Stimulated activated CD4-positive, alpha-beta T cell treated with anti-CD3 and anti-CD28 coated beads, Interleukin-1b, Interleukin-23, amount 100 ng/mL, for 1 hour (primary cell): ENCODE data around the gene WDFY4.

Experiments used
- DNase-seq, 2 donors: peaks; one replicate each; pipeline ENCODE4 v3.0.0-alpha.2; 2020; ENCODE audit warnings: low read depth in 2 of 2

The WDFY4 gene

DNA sequence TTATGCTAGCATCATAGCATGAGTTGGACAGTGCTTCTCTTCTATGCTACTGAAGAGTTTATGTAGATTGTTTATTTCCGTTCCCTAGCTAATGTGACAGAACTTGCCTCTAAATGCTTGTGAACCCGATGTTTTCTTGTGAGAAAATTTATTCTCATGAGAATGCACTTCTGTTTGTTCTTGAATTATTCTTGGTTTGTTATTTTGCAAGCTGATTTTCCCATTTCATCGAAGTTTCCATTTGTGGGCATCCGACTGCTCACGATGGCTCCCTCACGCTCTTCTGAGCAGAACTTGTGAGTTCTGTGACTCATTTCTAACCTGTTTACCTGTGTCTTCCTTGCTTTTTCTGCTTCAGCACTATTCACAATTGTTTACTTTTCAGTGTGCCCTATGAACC lies 59.9 kb downstream of the WDFY4 start:
- DNase-seq, result no peak

- DNase-seq, result no peak
These were observed 61.1 kb downstream of the WDFY4 start for GRCh38 chr10:48745662-48746245.

- no peak for DNase-seq
These were observed 63.9 kb downstream of the WDFY4 start for GRCh38 chr10:48748573-48748972.

- no peak for DNase-seq
These were observed 64.6 kb downstream of the WDFY4 start for GRCh38 chr10:48749254-48749787.

- no peak for DNase-seq
These were observed 65.3 kb downstream of the WDFY4 start for GRCh38 chr10:48750019-48750418.

- DNase-seq, result no peak
These were observed 66.3 kb downstream of the WDFY4 start for GRCh38 chr10:48750991-48751390.

DNA sequence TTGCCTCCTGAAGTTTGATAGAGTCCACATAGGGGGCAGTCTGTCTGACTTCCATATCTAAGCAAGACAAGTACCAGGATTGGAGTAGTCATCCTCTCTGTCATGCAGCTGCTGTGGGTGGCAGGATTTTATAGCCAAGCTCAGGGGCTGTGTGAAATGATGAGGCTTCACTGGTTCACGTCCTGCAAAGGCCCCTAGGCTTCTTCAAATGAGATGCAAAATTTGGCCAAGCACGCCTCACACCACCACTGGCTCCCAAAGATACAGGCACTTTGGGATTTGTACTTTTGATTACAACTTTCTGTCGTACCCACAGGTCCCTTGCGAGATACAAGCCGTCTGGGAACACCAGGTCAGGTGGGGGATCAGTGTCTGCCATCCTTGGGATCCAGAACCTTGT lies 67.1 kb downstream of the WDFY4 start:
- no peak for DNase-seq

- DNase-seq, result no peak
These were observed 73.7 kb downstream of the WDFY4 start for GRCh38 chr10:48758411-48758810.

DNA sequence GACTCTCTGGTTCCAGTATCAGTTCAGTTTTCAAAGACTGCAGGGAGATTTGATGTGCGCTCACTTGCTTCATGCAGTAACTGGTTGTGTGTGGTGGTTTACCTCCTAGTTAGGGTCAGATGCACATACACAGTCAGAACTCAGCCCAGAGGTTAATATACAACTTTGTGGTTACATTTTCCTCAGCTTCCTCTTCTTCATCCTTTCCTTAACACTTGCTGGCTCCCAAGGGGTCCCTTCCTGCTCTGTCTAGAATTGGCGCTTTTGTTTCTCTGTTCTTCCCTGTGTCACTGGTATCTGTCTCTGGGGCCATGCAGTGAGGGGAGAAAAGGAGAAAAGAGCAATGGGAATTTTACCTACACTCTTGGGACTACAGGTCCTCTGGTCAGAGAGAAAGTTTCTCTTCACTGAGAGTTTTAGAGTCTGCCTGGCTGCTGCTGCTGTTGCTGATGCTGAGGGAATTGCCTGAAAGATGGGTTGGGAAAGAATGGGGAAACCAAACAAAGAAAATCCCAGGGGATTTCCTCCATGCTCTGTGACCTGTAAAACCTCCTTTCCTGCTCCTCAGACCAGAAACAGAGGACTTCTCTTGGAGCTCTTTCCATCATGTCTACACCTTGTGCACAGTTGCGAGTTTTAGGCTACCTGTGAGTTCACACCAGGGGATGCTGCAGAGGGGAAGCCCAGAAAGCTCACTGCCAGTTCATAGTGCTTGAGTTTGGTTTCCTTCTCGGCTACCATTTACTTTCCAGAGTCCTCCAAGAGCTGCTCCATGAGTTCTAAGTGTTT lies 74.6 kb downstream of the WDFY4 start:
- no peak for DNase-seq

GRCh38 chr10:48760983-48761382 lies 76.3 kb downstream of the WDFY4 start:
- no peak for DNase-seq

- no peak for DNase-seq
These were observed 77.7 kb downstream of the WDFY4 start for GRCh38 chr10:48762064-48763042.

- no peak for DNase-seq
These were observed 78.8 kb downstream of the WDFY4 start for GRCh38 chr10:48763403-48763965.

GRCh38 chr10:48764486-48764885 lies 79.8 kb downstream of the WDFY4 start:
- DNase-seq, result no peak

DNA sequence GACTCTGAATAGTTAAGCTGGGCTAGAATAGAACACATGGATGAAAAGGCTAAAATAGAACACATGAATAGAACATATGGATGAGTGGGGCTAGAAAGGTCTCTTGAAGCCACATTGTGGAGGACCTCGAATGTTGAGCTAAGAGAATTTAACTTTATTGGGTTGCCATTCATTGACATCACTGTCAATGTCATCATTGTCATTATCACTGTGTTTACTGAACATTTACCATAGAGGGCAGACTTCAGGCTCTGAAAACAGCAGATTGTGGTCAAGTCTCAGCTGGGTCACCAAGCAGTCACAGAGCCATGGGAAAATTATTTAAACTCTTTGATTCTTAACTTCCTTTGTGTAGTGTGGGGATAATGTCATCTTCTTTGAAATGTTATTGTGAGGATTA lies 80.4 kb downstream of the WDFY4 start:
- no peak for DNase-seq

DNA sequence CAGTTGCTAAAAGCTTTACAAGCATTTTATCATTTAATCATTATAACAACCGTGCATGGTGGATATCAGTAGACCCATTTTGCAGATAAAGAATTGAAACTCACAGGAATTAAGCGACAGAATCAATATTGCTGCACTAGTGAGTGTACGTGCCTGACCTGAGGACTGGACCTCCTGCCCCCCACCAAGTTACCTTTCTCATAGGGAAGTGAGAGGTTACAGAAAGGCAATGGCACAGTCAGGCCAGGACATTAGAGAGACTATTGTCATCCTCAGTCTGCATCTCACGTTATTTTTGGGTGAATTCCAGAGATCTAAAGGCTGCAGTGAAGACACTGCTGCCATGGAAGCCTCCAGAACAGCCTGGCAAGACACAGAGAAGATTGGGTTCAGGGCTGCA lies 80.9 kb downstream of the WDFY4 start:
- DNase-seq, result no peak

DNA sequence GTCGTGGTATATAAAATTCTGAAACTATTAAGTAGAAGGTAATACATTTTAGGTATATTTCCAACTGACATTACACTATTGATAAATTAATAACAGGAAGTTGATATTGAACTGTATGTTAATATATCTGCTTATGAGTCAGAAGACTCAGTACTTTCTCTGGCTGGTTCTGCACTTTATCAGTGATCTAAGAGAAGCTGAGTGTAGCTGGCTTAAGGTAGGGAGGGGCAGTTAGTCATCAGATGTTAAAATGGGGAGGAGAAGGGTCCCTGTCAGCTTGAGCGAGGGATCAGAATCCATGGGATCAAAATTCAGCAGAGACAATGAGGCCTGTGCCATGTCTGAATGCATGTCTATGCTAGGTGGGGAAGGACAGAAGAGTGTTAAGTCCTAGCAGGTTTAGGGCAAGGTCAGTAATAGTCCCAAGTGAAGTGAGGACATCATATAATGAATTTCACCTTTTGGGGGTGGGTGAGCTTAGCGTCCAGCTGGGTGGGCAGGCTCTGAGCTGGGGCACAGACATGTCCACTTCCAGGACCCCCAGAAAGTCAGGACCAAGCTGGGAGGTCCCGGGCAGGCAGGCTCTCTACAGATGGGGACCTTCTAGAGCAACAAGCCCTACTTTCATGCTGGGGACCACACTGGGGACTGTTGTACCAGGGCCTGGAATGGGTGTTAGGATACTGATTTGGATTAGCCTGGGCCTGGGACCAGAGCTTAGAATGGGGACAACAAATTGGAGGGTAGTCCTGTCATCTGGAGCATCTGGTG lies 82.9 kb downstream of the WDFY4 start:
- no peak for DNase-seq

DNA sequence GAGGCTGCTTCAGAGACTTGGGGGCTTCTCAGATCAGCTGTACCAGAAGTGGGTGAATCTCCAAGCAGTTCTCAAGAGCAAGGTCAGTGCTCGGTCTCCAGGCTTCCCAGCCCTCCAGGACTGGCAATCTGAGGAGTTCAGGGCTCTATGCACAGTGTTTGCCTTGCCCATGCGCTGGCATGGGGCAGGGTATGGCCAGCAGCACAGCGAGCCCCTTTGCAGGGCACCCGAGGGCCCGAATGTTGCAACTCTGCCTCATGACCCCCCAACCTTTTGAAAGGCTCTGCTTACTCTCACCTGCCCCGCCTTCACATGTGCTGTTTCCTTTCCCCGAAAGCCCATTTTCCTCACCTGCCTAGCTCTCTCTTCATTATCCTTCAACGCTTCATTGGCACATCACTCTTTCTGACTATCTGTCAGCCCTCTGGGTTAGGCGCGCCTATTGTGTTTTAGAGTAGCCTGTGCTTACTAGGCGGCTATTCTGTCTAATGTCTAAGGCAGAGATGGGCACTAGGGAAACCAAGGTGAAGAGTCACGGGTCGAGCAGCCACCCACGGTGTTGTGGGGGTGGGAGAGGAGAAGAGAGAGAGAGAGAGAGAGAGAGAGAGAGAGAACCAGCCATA lies 83.6 kb downstream of the WDFY4 start:
- DNase-seq, result no peak

DNA sequence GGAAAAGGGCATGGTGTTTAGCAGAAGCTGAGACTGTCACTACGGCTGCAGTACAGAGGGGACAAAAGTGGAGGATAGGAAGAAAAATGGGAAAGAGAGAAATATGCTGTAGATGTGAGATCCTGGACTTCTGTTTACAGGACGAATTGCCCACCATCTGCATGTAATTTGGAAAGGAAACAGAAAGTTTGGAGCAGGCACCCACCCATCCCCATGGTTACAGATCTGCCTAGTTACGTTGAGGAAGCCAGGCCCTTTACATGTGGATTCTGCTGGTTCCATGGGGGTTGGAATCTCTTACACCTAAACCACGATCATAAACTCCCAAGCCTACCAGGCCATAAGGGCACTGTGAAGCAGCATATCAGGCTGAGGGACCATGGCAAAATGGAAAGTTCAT lies 84.3 kb downstream of the WDFY4 start:
- DNase-seq, result no peak

- no peak for DNase-seq
These were observed 85.2 kb downstream of the WDFY4 start for GRCh38 chr10:48769706-48770435.

DNA sequence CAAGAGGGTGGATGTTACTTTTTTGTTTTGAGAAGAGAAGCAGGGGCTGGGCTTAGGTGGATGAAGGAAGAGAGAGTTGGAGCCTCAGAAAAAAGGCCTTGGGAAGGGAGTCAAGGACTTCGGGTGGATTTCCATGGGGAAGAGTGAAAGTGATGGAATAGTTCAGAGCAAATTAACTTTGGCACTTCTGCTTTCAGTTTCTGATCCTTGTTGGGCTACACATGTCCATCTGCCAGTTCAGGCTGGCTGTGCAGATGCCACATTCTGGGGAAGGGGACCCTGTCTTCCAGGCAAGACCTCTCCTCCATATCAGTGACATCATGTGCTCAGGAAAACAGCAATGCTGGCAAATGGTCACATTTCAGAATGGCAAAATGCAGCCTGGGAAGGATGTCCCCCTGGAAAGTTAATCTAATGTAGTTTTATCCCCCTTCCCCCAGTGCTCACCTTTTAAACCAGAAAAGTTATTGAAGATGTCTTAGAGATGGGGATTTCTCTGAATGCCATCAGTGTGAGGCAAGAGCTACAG lies 86.0 kb downstream of the WDFY4 start:
- no peak for DNase-seq
